NCI-H748 (cell line): ENCODE data around the gene TRIM3.

Experiments
- DNase-seq: peaks from one replicate; lab custom pipeline; 2025; ENCODE audit not compliant: unreplicated experiment; lab: John Stamatoyannopoulos, UW

TRIM3 gene

GRCh38 chr11:6481012-6481923 is 7.5 kb upstream of the TRIM3 start, which contains the start of the genes ARFIP2 and TIMM10B:
Gene ARFIP2 (minus strand): TSS chr11:6481331. CDS start chr11:6480421, 910 bp downstream.
Gene TIMM10B (plus strand): TSS chr11:6481501. CDS start chr11:6481517, 16 bp downstream.
- peak; percentile 98 for DNase-seq

DNA sequence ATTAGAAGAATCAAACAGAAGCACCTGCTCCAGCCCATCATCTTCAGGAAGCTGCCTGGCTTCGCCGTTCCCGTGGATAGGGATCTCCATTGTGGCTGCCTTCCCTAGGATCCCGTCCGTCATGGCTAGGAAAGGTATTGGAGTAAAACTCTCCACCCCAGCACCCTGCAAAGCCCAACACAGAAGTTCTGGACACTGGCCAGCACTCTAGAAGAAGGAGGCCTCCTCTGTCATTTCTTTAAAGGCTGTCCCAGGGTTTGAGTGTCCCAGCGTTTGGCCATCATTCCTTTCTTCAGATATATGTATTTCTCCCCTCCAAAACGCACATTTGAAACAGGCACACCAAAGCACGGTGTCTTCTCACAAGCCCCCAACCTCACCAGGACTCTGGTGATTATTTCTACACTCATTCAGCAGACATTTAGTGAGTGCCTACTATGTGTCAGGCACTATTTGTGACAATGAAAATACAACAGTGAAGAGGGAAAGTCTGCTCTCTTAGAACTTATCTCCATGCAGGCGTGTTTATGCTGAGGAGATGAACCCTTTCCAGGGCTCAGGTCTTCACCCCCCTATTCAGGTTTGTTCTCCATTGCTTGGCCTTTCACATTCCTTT is 6.7 kb upstream of the TRIM3 start:
- DNase-seq, result no peak

DNA sequence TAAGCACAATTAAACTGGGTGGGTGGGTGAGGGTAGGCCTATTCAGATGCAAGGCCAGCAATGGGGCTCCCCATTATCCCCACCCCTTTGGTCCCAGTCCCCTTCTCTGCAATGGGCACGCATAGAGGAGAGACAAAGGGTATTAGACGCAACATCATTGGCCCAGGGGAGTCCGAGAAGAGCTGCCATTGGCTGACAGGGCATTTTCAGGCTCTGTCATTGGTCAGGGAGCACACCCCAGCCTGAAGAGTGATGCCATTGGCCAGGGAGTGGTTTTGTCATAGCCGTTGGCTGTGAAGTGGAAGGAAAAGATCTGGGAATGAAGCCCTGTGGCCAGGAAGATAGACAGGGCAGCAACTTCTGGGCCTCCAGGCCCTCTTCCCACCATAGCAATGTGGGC is 2.8 kb upstream of the TRIM3 start:
- no peak for DNase-seq

GRCh38 chr11:6475936-6476335 is 2.2 kb upstream of the TRIM3 start:
- DNase-seq, result peak; percentile 63

- no peak for DNase-seq
Measured at GRCh38 chr11:6474806-6475500, 1.2 kb upstream of the TRIM3 start.

GRCh38 chr11:6474413-6474792 is 662 bp upstream of the TRIM3 start:
- no peak for DNase-seq

GRCh38 chr11:6472934-6473333 is 807 bp downstream of the TRIM3 start:
- no peak for DNase-seq

DNA sequence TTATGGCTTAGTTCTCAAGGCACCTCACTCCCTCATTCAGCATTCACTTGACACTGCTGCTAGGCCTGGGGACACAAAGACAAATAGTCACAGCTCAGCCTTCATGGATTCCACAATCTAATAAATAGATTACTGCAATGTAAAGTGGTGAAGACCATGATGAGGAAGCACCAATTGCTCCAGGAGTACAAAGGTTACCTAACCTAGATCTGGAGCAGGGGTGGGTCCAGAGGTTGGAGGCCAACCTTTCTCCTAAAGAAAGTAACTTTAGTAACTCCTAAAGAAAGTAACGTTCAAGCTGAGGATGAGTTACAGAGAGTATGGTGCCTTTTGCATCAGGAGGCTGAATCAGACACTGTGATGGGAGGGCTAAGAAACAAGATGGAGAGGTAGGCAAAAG is 4.1 kb downstream of the TRIM3 start:
- no peak for DNase-seq

GRCh38 chr11:6468712-6469495 is 4.8 kb downstream of the TRIM3 start:
- DNase-seq, result peak; percentile 90

GRCh38 chr11:6459099-6459450 is 14.7 kb downstream of the TRIM3 start:
- no peak for DNase-seq

DNA sequence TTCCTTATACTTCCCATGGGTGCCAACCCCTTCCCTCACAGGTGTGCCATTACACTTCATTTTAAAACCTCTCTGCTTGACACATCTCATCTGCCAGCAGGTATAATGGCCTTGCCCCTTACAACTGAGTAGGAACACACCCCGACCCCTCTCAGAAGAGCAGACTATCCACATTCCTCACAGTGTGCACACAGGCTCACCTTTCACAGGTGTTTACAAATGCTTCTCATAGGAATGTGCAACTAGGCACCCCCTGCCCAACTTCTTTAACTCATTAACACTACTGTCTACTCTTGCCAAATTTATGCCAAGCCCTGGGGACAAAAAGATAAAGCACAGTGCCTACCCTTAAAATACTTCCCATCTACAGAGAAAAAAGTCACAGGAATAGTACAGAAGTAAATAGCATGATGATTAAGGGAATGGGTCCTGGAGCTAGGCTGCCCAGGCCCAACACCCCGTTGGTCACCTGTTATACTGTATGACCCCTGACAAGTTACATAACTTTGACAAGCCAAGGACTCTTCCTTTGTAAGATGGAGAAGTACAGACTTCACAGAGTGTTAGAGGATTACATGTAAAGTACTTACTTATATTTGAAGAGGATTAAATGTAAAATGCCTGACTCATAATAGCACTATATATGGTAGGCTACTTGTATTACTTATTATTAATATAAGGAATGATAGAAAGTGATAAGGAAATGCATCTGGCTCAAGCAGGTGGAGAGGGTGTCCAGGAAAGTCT is 15.2 kb downstream of the TRIM3 start:
- DNase-seq, result no peak

GRCh38 chr11:6457581-6458320 is 16.0 kb downstream of the TRIM3 start:
- DNase-seq, result no peak

GRCh38 chr11:6456361-6457073 is 17.2 kb downstream of the TRIM3 start:
- DNase-seq, result no peak

DNA sequence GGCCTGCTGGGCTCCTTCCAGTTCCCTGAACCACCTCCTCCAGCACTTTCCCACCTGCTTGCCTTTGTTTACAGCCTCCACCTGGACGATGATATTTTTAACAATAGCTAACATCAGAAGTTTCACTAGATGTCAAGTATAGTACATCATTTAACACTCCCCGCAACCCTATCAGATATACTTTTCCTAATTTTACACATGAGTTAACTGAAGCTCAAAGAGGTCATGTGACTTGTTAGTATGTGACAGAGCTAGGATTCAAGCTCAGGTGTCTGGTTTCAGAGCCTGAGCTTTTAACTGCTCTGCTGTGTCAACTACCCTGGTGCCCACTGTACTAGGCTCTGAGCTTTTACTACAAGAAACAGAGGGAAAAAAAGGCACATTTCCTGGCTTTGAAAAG is 18.7 kb downstream of the TRIM3 start:
- DNase-seq, result no peak

- DNase-seq, result no peak
Measured at GRCh38 chr11:6453152-6453551, 20.6 kb downstream of the TRIM3 start.

GRCh38 chr11:6452219-6452618 is 21.5 kb downstream of the TRIM3 start:
- no peak for DNase-seq

DNA sequence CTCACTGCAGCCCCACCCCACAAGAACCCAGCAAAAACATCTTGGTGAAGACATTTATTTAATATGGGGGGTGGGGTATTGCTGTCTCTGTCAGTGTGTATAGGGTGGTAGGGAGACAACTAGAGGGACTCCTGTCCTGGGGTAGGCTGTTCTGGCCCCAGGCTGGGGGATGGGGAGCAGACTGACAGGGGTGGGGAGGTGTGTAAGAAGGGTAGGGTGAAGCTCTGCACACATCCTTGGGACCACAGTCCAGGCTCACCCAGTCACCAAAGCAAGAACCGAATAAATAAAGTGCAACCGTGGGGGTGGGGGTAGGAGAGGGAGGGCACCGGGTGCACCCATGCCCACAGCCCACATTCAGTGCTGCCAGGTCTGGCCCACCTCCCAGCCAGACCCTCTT is 25.2 kb downstream of the TRIM3 start:
- no peak for DNase-seq

- DNase-seq, result peak; percentile 50
Measured at GRCh38 chr11:6443269-6444003, 30.3 kb downstream of the TRIM3 start.
